ENCODE measurements around the gene HPN.
"Not testable (repeated sequence)": the region's sequence is repeated elsewhere in the genome, so short reads cannot be mapped to it uniquely, and the experiment has no call there.

Gene HPN

DNA sequence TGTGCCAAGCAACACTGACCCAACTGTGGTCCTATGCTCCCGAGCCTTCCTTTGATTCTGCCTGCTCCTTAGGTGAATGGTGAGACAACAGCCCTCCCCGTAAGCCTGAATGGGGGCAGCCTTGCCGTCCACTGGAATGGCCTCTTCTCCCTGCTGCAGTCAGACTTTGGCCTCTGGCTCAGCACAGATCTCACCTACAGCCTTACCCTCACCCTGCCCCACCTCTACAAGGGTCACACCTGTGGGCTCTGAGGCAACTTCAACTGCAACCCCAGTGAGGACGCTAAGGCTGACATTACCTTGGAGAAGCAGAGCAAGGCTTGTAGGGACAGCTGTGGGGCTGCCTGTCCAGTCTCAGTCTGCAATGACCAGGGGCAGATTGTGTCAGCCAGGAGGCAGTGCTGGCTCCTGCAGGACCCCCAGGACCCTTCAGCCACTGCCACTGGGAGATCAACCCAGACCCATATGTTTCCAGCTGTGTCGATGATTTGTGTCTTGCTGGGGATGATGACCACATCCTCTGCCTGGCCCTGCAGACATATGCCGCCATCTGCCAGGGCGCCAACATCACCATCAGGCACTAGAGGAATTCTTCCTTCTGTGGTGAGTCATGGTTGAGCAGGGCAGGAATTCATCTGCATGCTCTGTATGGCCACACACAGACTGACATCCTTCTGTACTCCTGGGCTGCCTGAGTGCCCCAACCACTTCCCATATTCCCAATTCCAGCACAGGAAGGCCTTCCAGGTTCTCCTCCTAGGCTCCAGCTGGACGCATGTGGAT, 46.8 kb downstream of the HPN start:
- DNase-seq = peak; percentile 94

DNA sequence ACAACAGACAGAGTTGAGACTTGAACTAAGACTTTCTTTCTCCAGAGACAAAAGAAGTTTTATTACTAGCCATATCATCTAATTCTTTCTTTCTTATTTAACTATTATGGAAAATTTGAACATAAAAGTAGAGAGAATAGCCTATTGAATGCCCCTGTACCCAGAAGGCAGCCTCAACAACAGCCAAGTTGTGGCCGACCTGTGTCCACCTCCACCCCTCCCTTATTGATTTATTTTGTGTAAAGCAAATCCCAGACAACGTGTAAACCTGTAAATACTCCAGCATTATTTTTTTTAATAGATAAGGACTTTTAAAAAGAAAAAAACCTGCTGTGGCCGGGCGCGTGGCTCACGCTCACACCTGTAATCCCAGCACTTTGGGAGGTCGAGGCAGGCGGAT, 48.0 kb downstream of the HPN start:
- no peak for DNase-seq

DNA sequence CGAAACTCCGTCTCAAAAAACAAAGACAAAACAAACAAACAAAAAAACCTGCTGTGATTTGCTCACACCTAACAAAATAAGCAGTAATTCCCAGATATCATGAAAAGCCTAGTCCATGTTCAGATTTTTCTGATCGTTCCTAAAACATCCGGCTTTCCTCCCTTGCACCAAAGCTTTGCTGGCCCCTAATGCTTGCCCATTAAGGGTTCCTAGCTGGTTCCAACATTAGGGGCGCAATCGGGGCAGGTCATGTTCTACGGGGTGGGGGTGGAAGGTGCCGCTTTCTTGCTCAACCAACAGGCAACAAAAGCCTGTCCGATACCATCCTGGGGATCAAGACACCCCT, 48.6 kb downstream of the HPN start:
- DNase-seq = no peak

DNA sequence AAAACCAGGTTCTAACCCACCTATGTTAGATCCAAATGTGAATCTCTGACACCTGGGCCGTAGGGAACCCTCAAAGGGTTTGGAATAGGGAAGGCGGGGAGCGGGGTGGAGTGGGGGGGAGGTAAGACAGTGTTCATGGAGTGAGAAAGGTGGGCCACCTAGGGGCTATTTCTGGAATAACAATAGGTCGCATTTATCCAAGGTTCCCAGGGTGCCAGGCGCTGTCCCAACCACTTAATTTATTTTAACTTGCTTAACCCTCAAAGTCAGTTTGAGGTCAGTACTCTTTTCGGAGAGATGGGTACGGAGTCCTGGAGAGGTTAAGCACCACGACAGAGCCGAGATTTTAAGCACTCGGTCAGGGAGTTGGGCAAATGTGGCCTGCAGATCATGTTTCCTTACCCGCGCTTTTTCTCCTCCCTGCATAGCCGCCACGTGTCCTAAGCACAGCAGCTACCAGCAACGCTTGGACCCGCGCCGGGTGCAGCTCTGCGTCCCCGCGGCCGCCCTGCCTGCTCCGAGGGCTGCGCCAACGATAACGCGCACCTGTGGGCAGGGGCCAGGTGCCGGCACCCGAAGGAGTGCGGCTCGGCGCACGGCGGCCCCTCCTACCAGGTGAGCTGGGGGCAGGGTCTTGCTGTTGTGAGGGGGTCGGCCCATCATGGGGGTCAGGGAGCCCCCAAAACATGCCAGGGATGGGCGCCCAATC, 49.1 kb downstream of the HPN start:
- DNase-seq = peak; percentile 65

DNA sequence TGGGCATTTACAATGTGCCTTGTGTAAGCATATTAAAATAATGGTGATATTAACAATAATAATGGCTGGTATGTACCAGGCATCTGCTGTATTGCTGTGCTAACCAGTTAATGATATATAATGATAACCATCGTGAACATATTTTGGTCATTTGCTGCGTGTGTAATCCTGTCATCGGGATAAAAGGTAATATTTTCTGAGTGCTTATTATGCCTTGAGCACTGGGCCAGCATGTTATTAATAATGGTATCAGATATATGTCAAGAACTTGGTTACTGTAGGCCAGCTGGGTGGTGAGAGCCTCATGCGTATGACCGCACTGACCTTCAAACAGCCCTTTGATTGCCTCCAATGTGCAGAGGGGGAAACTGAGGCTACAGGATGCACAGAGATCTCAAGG, 51.9 kb downstream of the HPN start:
- no peak for DNase-seq

DNA sequence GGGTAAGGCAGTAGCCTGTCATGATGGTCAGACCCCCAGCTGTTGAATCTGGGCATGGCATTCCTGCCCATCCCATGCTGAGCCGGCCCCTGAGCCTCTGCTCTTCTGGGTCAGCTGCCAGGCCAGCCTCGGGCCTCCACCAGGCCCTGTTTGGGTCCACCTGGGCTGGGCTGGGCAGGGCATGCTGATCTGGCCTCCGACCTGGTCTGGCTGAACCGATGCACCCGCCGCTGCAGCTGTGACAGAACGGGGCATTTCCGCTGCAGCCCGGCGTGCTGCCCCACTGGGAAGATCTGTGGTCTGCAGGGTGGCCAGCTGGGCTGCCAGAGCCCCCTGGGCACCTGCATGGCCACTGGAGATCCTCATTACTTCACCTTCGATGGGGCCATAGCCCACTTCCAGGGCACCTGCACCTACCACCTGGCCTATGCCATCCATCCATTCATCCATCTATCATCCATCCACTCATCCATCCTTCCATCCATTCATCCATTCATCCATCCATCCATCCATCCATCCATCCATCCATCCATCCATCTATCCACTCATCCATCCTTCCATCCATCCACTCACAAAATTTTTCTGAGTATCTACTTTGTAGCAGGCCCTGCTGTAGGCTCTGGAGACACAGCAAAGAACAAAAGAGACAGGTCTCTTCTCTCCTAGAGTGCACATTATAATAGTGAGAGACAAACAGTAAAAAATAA, 52.6 kb downstream of the HPN start:
- no peak for DNase-seq

DNA sequence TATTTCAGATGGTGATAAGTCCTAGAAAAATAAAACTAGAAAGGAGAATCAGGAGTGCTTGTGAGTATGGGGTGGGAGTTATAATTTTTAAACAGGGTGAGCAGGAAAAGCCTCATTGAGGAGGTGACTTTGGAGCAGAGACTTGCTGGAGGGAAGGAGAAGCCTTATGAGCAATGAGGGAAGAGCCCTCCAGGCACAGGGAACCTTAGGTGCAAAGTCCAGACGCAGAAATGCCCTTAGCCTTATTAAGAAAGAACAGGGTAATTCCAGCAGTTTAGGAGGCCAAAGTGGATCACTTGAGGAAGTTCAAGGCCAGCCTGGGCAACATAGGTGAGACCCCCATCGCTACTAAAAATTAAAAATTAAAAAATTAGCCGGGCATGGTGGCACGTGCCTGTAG, 53.1 kb downstream of the HPN start:
- DNase-seq = no peak

DNA sequence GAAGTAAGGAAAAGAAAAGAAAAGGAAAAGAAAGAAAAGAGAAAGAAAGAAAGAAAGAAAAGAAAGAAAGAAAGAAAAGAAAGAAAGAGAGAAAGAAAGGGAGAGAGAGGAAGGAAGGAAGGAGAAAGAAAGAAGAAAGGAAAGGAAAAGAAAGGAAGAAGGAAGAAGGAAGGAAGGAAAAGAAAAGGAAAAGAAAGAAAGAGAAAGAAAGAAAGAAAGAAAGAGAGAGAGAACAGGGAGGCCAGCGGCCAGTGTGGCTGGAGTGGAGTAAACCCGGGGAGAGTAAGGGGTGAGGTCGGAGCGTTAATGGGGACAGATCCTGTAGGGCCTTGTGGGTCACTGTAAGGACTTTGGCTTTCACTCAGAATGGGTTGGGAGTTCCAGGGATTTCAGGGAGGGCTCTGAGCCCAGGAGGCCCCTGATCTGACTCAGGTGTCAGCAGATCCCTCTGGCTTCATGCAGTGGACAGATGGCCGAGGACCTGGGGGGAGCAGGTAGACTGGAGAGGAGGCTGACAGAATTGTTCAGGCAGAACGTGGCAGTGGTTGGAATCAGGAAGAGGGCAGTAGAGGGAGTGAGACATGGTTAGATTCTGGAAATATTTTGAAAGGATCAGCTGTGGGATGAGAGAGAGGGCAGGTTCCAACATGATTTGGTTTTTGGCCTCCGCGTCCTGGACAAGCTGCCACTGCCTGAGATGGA, 54.3 kb downstream of the HPN start:
- DNase-seq = no peak

DNA sequence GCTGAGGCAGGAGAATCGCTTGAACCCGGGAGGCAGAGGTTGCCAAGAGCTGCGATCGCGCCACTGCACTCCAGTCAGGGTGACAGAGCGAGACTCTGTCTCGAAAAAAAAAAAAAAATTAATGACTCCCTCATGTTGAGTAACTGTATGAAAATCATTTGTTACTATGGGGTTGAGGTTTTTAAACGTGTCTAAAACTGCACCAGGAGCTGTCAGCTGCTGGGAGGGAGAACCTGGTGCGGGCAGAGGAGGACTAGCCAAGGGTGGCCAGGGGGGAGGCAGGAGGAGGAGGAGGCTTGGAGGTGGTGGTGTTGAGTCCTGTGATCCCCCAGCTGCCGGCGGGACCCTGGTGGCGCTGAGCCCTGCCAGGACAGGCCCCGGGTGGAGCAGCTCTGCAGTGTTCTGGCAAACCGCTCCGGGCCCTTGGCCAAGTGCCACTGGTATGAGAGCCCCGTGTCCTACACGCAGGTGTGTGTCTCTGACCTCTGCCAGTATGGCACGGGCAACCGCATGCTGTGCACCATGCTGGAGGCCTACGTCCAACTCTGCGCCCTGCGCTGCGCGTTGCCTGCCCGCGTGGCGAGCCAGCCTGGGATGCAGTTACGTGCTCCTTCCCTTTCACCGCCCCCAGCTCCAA, 57.0 kb downstream of the HPN start:
- DNase-seq = no peak

DNA sequence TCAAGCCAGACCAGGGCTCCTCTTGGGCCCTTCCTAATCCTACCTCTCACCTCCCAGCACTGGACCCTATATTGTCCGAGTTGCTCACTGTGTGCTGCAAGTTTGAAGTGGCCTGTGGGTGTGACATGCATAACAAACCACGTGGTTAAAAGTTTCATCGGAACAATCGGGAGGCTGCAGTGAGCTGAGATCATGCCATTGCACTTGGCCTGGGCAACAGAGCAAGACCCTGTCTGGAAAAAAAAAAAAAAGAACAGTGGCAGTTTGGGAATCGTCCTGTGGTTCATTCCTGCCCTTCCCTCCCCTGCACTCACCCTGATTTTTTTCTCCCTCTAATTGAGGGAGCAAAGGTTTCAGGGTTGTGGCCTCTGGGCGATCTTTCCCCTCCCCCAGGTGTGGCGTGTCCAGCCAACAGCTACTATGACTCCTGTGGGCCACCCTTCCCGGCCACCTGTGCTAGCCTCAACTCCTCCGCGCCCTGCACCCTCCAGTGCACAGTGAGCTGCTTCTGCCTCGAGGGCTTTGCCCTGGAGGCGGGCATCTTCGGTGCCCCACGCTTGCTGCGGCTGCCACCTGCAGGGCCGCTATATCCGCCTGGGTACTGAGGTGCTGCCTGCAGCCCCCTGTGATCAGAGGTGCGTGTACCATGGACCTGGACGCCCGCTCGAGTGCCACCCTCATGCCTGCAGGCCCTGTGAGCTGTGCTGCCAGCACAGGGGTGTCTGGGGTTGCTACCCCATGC, 57.8 kb downstream of the HPN start:
- no peak for DNase-seq

DNA sequence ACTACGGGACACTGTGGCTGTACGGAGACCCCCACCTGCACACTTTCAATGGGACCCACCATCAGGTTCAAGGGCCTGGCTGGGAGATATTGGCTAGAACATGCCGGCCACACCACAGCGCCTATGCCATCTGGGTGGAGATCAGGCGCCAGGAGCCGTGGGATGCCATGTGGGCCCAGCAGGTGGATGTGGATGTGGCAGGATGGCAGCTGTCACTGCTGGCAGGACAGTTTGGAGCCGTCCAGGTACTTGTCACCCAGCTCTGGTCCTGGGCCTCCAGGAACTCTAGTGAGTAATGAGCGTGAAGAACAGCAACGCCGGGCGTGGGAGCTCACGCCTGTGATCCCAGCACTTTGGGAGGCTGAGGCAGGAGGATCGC, 58.4 kb downstream of the HPN start:
- DNase-seq = no peak

DNA sequence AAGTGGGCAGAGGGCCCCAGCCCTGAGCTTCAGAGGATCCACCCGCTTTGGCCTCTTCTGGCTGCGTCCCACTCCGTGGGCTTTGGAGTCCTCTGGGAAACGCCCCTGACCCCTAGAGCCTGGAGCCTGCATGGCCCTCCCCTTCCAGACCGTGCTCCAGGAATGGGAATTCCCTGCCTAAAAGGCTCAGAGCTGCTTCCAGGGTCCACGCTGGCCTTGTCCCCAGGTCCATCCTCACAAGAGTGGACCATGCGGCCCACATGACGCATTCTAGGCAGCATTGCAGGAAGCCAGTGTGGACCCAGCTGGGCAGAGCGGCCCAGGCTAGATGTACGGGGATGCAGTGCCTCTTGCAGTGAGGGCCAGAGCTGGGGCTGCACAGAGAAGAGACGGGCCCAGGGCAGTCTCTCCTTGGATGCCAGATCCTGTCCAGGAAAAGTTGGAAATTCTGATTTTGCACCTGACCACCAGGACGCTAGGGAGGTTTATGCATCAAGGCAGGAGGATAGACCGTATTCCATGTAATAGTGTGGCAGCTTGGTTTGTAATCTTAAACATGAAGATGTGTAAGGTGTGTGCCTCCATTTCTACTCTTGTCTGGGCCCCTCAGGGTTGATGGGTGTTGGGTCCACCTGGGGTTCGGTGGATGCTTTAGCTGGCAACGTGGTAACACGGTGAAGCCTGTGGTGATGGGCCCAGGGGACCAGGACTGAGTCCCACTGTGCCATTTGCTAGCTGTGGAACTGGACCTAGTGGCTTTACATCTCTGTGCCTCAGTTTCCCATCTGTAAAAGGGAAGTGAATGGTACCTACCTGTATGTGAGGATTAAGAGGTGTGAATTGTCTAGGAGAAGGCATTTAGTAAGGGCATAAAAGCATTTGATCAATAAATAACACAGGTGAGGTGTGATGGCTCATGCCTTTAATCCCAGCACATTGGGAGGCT, 59.3 kb downstream of the HPN start:
- DNase-seq = no peak

DNA sequence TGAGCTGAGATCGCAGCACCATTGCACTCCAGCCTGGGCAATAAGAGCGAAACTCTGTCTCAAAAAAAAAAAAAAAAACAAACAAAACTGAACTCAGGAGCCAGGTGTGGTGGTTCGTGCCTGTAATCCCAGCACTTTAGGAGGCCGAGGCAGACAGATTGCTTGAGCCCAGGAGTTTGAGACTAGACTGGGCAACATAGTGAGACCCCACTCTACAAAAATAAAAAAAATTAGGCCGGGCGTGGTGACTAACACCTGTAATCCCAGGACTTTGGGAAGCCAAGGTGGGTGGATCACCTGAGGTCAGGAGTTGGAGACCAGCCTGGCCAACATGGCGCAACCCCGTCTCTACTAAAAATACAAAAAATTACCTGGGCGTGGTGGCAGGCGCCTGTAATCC, 60.4 kb downstream of the HPN start:
- DNase-seq = not testable (repeated sequence)

DNA sequence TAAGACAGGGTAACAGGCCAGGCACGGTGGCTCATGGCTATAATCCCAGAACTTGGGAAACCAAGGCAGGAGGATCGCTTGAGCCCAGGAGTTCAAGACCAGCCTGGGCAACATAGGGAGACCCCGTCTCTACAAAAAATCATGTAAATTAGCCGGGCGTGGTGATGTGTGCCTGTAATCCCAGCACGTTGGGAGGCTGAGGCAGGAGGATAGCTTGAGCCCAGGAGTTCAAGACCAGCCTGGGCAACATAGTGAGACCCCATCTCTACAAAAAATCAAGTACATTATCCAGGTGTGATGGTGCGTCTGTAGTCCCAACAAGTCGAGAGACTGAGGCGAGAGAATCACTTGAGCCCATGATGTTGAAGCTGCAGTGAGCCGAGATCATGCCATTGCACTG, 62.1 kb downstream of the HPN start:
- DNase-seq = not testable (repeated sequence)

DNA sequence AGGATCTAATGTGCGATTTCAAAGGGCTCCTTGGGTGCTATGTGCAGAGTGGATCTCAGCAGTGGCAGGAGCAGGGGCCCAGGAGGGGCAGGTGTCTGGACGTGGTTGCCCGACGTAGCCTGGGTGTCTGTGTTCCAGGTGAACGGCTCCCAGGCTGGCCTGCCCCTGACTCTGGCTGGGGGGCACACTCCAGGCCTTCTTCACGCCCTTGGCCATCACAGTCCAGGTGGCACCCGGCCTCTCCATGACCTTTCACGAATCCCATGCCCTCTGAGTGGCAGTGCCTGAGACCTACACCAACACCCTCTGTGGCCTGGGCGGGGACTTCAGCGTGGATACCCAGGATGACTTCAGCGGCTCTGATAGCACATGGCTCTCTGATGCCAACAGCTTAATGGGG, 62.8 kb downstream of the HPN start:
- no peak for DNase-seq

DNA sequence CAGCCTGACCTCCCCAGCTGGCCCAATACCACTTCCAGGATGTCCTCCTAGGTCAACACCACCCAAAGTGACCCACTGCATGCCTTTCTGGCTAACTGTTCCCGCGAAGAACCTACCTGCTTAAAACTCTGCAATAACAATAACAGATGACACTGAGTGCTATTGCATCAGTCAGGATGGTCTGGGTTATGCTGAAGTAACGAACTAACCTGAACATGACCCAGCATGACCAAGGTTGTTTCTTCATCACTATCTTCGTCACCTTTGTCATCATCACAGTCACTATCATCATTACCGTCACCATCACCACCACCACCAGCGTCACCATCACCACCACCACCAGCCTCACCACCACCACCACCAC, 63.5 kb downstream of the HPN start:
- no peak for DNase-seq

DNA sequence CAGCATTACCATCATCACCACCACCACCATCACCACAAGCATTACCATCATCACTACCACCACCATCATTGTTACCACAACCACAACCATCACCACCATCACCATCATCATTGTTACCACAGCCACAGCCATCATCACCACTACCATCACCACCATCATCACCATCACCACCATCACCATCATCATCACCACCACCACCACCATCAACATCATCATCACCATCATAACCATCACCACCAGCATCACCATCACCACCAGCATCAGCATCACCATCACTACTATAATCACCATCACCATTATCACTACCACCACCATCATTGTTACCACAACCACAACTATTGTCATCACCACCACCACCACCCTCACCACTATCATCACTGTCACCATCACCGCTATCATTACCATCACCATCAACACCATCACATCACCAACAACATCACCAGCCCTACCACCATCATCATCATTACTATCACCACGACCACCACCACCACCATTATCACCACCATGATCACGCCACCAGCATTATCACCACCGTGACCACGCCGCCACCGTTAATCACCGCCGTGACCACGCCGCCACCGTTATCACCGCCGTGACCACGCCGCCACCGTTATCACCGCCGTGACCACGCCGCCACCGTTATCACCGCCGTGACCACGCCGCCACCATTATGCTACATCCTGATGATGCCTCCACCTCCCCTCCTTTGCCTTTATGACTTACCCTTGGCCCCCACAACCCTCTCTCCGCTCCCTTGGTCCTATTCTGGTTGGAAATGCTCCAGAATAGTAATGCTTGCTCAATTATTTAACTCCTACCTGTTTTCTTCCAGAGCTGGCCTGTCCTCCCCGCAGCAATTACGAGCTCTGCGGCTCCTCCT, 64.1 kb downstream of the HPN start:
- DNase-seq = no peak

DNA sequence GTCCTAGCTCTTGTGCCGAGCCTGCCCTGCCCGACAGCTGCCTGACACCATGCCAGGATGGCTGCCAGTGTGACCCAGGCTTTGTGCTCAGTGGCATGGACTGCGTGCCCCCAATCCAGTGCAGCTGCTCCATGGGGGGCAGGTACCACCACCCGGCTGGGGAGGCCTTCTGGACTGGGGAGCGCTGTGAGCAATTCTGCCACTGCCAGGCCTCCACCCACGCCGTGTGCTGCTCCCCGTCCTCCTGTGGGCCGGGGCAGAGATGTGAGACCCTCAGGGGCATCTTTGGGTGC, 64.7 kb downstream of the HPN start:
- no peak for DNase-seq

DNA sequence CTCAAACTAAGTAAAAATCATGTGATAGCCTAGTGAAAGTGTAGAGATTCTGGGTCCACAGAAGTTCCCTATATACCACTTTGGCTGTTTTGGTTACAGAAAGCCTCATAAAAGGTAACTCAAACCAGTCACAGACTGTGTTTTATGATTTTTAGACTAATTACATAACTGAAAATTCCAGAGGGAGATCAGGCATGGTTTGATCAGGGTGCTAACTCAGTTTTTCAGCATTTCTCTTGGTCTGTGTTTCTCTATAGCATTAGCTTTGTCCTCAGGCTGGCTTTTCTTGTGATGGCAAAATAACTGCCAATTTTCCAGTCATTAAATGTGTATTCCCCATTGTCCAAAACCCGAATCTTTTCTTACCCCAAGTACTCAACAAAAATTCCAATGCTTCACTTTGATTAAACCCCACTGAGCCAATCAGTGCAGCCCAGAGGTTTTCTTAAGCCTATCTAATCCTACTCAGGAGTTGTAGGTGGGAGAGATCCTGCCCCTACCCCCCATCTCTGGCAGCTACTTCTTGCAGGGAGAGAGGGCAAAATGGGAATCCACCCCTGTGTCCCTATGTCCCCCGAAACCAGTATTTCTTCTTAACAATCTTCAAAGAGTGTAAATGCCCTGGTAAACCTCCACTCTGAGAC, 65.5 kb downstream of the HPN start:
- DNase-seq = no peak

DNA sequence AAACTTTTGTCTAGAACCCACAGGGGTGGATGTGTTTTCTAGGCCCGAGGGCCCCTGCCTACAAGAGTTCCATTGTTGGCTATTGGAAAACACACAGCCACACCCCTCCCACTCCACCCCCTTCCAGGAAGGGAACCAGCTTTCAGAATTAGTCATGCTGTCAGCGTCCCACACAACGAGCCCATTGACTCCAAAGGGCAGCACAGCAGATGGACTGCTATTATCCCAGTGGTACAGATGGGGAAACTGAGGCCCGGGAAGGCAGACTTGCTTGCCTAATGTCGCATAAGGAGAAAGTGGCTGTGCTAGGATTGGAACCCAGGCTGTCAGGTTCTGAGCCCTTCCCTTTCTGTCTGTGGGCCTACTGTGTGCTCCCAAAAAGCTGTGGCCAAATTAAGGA, 66.0 kb downstream of the HPN start:
- peak; percentile 17 for DNase-seq
